ENCODE results near the gene MYRIP. TPM values are rescaled to one million over a fixed set of nuclear protein-coding genes. Genes with fewer than 3 reads are reported as not detected.

MYRIP gene
- total RNA-seq, 1 experiment from 2014 or later: 0.44 TPM

DNA sequence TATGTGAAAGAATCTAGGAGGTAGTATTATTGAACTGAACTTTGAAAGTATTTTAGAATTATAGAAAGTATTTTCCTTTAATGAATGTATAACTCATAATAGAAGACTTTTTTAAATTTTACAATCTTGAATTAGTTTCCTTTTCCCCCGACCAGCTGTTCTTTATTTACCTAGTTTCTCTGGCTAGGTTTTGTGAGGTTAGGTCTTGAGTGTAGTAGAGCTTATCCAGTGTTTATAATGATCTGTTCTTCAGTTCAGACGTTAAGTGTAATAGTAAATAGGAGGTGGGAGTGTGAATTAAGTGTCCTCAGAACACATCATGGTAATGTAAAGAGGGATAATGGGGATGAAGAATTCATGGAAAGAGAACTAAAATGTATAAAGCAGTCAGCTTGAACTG, 93.8 kb downstream of the MYRIP start:
- Histone ChIP-seq H3K27ac (ENCODE audit: low read depth, low read length) (no peak overlapping the region), H3K9ac (ENCODE audit: low read length) (no peak overlapping the region), H3K4me3 (replicated peaks in 1 of 2; ENCODE audit: low read depth in 1 of 2, low read length in 2 of 2) (no peak overlapping the region), H3K4me2 (ENCODE audit: low read length) (no peak overlapping the region), H2AFZ (ENCODE audit: low read depth, low read length, poor library complexity, severe bottlenecking) (no peak overlapping the region), H3K36me3 (ENCODE audit: control insufficient read depth in 1 of 2, insufficient read depth in 2 of 2, low read length in 2 of 2) (no peaks in the 10 kb centered on the region), H4K20me1 (ENCODE audit: insufficient read depth) (no peaks in the 10 kb centered on the region), H3K9me2 (ENCODE audit: insufficient read depth) (no peaks in the 10 kb centered on the region), H3K79me2 (ENCODE audit: insufficient read depth, low read length) (no peaks in the 10 kb centered on the region), H3K9me3 (ENCODE audit: control insufficient read depth in 1 of 2, insufficient read depth in 1 of 2, low read depth in 1 of 2, low read length in 2 of 2) (no peaks in the 10 kb centered on the region), H3K4me1 (ENCODE audit: control insufficient read depth in 1 of 2, insufficient read depth in 2 of 2, low read length in 2 of 2) (no peaks in the 10 kb centered on the region), H3K27me3 (ENCODE audit: insufficient read depth, low read length) (no peaks in the 10 kb centered on the region; the same call in none of the 2 replicates)
- ChIA-PET CTCF (no interaction called here), POLR2A (no interaction called here), RAD21 (ENCODE audit: low non-redundant PET in 1 of 2, low total read pairs in 2 of 2, uncharacterized antibody in 2 of 2, unreplicated experiment in 2 of 2) (no interaction called here)
- TF ChIP-seq CEBPB (IDR thresholded peaks at IDR 0.05; ENCODE audit: low read depth): no peak
- TF ChIP-seq EGR1 (IDR thresholded peaks at IDR 0.05; ENCODE audit: low read depth): no peak
- TF ChIP-seq EZH2phosphoT487 (IDR thresholded peaks at IDR 0.05; ENCODE audit: borderline replicate concordance): no peak
- no peak for TF ChIP-seq EZH2 (IDR thresholded peaks at IDR 0.05)
- TF ChIP-seq, protein P1, sequence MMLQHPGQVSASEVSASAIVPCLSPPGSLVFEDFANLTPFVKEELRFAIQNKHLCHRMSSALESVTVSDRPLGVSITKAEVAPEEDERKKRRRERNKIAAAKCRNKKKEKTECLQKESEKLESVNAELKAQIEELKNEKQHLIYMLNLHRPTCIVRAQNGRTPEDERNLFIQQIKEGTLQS (IDR thresholded peaks at IDR 0.05): no peak
- TF ChIP-seq, protein P2, sequence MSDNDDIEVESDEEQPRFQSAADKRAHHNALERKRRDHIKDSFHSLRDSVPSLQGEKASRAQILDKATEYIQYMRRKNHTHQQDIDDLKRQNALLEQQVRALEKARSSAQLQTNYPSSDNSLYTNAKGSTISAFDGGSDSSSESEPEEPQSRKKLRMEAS (IDR thresholded peaks at IDR 0.05): no peak
- no peak for TF ChIP-seq CBX3 (IDR thresholded peaks at IDR 0.05; ENCODE audit: low read depth)
- TF ChIP-seq POLR2A (IDR thresholded peaks at IDR 0.05; ENCODE audit: borderline replicate concordance, extremely low read depth, insufficient read depth, insufficient read length): no peak
- ATAC-seq (no peak), DNase-seq (ENCODE audit: low read depth, low spot score) (no peak)
- no TSS peak for BruUV-seq (replicated peaks)
- intact Hi-C loops (cut with micrococcal nuclease): no loop called here

DNA sequence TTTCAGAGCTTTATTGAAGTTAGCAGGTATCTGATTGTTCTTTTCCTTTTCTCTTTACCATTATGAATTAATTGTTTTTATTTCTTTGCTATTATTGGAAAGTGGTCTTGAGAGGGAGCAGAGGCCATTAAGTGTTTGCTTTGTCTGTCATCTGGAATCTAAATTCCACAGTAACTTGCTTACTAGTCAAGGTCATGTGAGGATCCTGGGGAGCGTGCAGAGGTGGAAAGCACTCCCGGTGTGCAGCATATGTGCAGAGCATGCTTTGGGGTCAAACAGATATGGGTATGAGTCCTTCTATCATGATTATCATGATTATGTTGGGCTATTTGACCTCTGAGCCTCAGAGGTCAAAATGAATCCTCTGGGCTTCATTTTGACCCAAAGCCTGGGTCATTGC, 96.4 kb downstream of the MYRIP start:
- no peak for ATAC-seq
- Histone ChIP-seq H2AFZ (ENCODE audit: low read depth, low read length, poor library complexity, severe bottlenecking) (no peak overlapping the region), H3K9me3 (ENCODE audit: control insufficient read depth in 1 of 2, insufficient read depth in 1 of 2, low read depth in 1 of 2, low read length in 2 of 2) (no peaks in the 10 kb centered on the region), H3K4me2 (ENCODE audit: low read length) (no peak overlapping the region), H3K4me1 (ENCODE audit: control insufficient read depth in 1 of 2, insufficient read depth in 2 of 2, low read length in 2 of 2) (no peaks in the 10 kb centered on the region; a peak in 1 of 4 replicates), H3K4me3 (replicated peaks in 1 of 2; ENCODE audit: low read depth in 1 of 2, low read length in 2 of 2) (no peak overlapping the region), H3K27me3 (ENCODE audit: insufficient read depth, low read length) (no peaks in the 10 kb centered on the region; the same call in none of the 2 replicates), H3K9me2 (ENCODE audit: insufficient read depth) (no peaks in the 10 kb centered on the region), H3K9ac (ENCODE audit: low read length) (no peak overlapping the region), H3K36me3 (ENCODE audit: control insufficient read depth in 1 of 2, insufficient read depth in 2 of 2, low read length in 2 of 2) (no peaks in the 10 kb centered on the region), H3K27ac (ENCODE audit: low read depth, low read length) (no peak overlapping the region), H3K79me2 (ENCODE audit: insufficient read depth, low read length) (no peaks in the 10 kb centered on the region), H4K20me1 (ENCODE audit: insufficient read depth) (no peaks in the 10 kb centered on the region)
- ChIA-PET CTCF (no interaction called here), RAD21 (ENCODE audit: low non-redundant PET in 1 of 2, low total read pairs in 2 of 2, uncharacterized antibody in 2 of 2, unreplicated experiment in 2 of 2) (no interaction called here), POLR2A (no interaction called here)
- TF ChIP-seq CEBPB (IDR thresholded peaks at IDR 0.05; ENCODE audit: low read depth) (no peak), TCF7L2 (IDR thresholded peaks at IDR 0.05; ENCODE audit: borderline replicate concordance, extremely low read depth, insufficient read depth, insufficient read length) (no peak), SIN3A (IDR thresholded peaks at IDR 0.05; ENCODE audit: low read depth) (no peak), SP1 (IDR thresholded peaks at IDR 0.05; ENCODE audit: low read depth) (no peak), ZFX (IDR thresholded peaks at IDR 0.05) (no peak), POLR2AphosphoS5 (IDR thresholded peaks at IDR 0.05; ENCODE audit: low read depth, low read length) (no peak), EGR1 (IDR thresholded peaks at IDR 0.05; ENCODE audit: low read depth) (no peak), ZNF274 (IDR thresholded peaks at IDR 0.05; ENCODE audit: low read depth, low read length) (no peak), SRF (IDR thresholded peaks at IDR 0.05; ENCODE audit: low read depth) (no peak), FOSL1 (IDR thresholded peaks at IDR 0.05; ENCODE audit: low read depth) (no peak), ELF1 (IDR thresholded peaks at IDR 0.05; ENCODE audit: borderline replicate concordance, low read depth) (no peak), RAD21 (IDR thresholded peaks at IDR 0.05; ENCODE audit: low read depth) (no peak), POLR2A (IDR thresholded peaks at IDR 0.05; ENCODE audit: borderline replicate concordance, extremely low read depth, insufficient read depth, insufficient read length) (no peak), JUND (IDR thresholded peaks at IDR 0.05) (no peak)
- TF ChIP-seq, protein P3, sequence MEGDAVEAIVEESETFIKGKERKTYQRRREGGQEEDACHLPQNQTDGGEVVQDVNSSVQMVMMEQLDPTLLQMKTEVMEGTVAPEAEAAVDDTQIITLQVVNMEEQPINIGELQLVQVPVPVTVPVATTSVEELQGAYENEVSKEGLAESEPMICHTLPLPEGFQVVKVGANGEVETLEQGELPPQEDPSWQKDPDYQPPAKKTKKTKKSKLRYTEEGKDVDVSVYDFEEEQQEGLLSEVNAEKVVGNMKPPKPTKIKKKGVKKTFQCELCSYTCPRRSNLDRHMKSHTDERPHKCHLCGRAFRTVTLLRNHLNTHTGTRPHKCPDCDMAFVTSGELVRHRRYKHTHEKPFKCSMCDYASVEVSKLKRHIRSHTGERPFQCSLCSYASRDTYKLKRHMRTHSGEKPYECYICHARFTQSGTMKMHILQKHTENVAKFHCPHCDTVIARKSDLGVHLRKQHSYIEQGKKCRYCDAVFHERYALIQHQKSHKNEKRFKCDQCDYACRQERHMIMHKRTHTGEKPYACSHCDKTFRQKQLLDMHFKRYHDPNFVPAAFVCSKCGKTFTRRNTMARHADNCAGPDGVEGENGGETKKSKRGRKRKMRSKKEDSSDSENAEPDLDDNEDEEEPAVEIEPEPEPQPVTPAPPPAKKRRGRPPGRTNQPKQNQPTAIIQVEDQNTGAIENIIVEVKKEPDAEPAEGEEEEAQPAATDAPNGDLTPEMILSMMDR (IDR thresholded peaks at IDR 0.05 in 2 of 3, conservative IDR thresholded peaks at IDR 0.05 in 1 of 3; ENCODE audit: borderline replicate concordance in 1 of 3, insufficient read depth in 1 of 3, low read depth in 2 of 3, low read length in 2 of 3): no peak
- TF ChIP-seq, protein P2 (IDR thresholded peaks at IDR 0.05): no peak
- TF ChIP-seq, protein P1 (IDR thresholded peaks at IDR 0.05): no peak
- DNase-seq (ENCODE audit: low read depth, low spot score): no peak
- no TSS peak for BruUV-seq (replicated peaks)
- intact Hi-C loops (cut with micrococcal nuclease): no loop called here

Data from HCT116 (cell line).